ENCODE measurements around the gene RSAD2.

The RSAD2 gene

GRCh38 chr2:6879011-6879410 is 1.4 kb downstream of the RSAD2 start:
- H3K36me3 ChIP-seq (ENCODE audit: control insufficient read depth, insufficient read depth, low read length) = no peaks in the 10 kb centered on the region
- no peak overlapping the region for H3K4me3 ChIP-seq (ENCODE audit: insufficient read depth, low read depth, low read length, poor library complexity, severe bottlenecking)
- H3K4me1 ChIP-seq (ENCODE audit: control insufficient read depth, insufficient read depth, low read length, poor library complexity, severe bottlenecking) = peaks cover 22% of the 10 kb centered on the region
- H3K27me3 ChIP-seq (replicated peaks; ENCODE audit: control insufficient read depth, insufficient read depth, low read length, poor library complexity, severe bottlenecking) = no peaks in the 10 kb centered on the region
- H3K27ac ChIP-seq (ENCODE audit: insufficient read depth, low read length, poor library complexity, severe bottlenecking) = no peak overlapping the region
- H3K9me3 ChIP-seq (ENCODE audit: control insufficient read depth, low read length) = no peaks in the 10 kb centered on the region
- DNase-seq = no peak

- no peaks in the 10 kb centered on the region for H3K36me3 ChIP-seq (ENCODE audit: control insufficient read depth, insufficient read depth, low read length)
- H3K4me3 ChIP-seq (ENCODE audit: insufficient read depth, low read depth, low read length, poor library complexity, severe bottlenecking) = no peak overlapping the region
- no peak overlapping the region for H3K27ac ChIP-seq (ENCODE audit: insufficient read depth, low read length, poor library complexity, severe bottlenecking)
- H3K27me3 ChIP-seq (replicated peaks; ENCODE audit: control insufficient read depth, insufficient read depth, low read length, poor library complexity, severe bottlenecking) = no peaks in the 10 kb centered on the region
- H3K9me3 ChIP-seq (ENCODE audit: control insufficient read depth, low read length) = no peaks in the 10 kb centered on the region
- peaks cover 22% of the 10 kb centered on the region for H3K4me1 ChIP-seq (ENCODE audit: control insufficient read depth, insufficient read depth, low read length, poor library complexity, severe bottlenecking)
- DNase-seq = no peak
These were observed 2.7 kb downstream of the RSAD2 start for GRCh38 chr2:6880200-6880733.

- H3K4me3 ChIP-seq (ENCODE audit: insufficient read depth, low read depth, low read length, poor library complexity, severe bottlenecking) = no peak overlapping the region
These were observed 3.5 kb downstream of the RSAD2 start for GRCh38 chr2:6881046-6881445.

GRCh38 chr2:6881516-6881915 is 3.9 kb downstream of the RSAD2 start:
- Histone ChIP-seq H3K4me1 (ENCODE audit: control insufficient read depth, insufficient read depth, low read length, poor library complexity, severe bottlenecking) (peaks cover 22% of the 10 kb centered on the region), H3K27me3 (replicated peaks; ENCODE audit: control insufficient read depth, insufficient read depth, low read length, poor library complexity, severe bottlenecking) (no peaks in the 10 kb centered on the region), H3K9me3 (ENCODE audit: control insufficient read depth, low read length) (no peaks in the 10 kb centered on the region), H3K36me3 (ENCODE audit: control insufficient read depth, insufficient read depth, low read length) (no peaks in the 10 kb centered on the region), H3K4me3 (ENCODE audit: insufficient read depth, low read depth, low read length, poor library complexity, severe bottlenecking) (no peak overlapping the region), H3K27ac (ENCODE audit: insufficient read depth, low read length, poor library complexity, severe bottlenecking) (no peak overlapping the region)
- DNase-seq = no peak

More at GRCh38 chr2:6881046-6881445, 3.5 kb downstream of the RSAD2 start:
- Histone ChIP-seq H3K4me1 (ENCODE audit: control insufficient read depth, insufficient read depth, low read length, poor library complexity, severe bottlenecking) (peaks cover 22% of the 10 kb centered on the region), H3K27ac (ENCODE audit: insufficient read depth, low read length, poor library complexity, severe bottlenecking) (no peak overlapping the region), H3K9me3 (ENCODE audit: control insufficient read depth, low read length) (no peaks in the 10 kb centered on the region), H3K27me3 (replicated peaks; ENCODE audit: control insufficient read depth, insufficient read depth, low read length, poor library complexity, severe bottlenecking) (no peaks in the 10 kb centered on the region), H3K36me3 (ENCODE audit: control insufficient read depth, insufficient read depth, low read length) (no peaks in the 10 kb centered on the region)
- DNase-seq = no peak

GRCh38 chr2:6883448-6884122 is 6.0 kb downstream of the RSAD2 start:
- no peak overlapping the region for H3K4me3 ChIP-seq (ENCODE audit: insufficient read depth, low read depth, low read length, poor library complexity, severe bottlenecking)
- H3K27ac ChIP-seq (ENCODE audit: insufficient read depth, low read length, poor library complexity, severe bottlenecking) = no peak overlapping the region
- no peaks in the 10 kb centered on the region for H3K27me3 ChIP-seq (replicated peaks; ENCODE audit: control insufficient read depth, insufficient read depth, low read length, poor library complexity, severe bottlenecking)
- H3K4me1 ChIP-seq (ENCODE audit: control insufficient read depth, insufficient read depth, low read length, poor library complexity, severe bottlenecking) = peaks cover 11% of the 10 kb centered on the region
- DNase-seq = no peak
- peaks cover 9% of the 10 kb centered on the region for H3K36me3 ChIP-seq (ENCODE audit: control insufficient read depth, insufficient read depth, low read length)
- H3K9me3 ChIP-seq (ENCODE audit: control insufficient read depth, low read length) = no peaks in the 10 kb centered on the region

- H3K4me3 ChIP-seq (ENCODE audit: insufficient read depth, low read depth, low read length, poor library complexity, severe bottlenecking) = no peak overlapping the region
- no peak overlapping the region for H3K27ac ChIP-seq (ENCODE audit: insufficient read depth, low read length, poor library complexity, severe bottlenecking)
These were observed 8.0 kb downstream of the RSAD2 start for GRCh38 chr2:6885551-6885950.

GRCh38 chr2:6885968-6886367 is 8.4 kb downstream of the RSAD2 start:
- Histone ChIP-seq H3K4me1 (ENCODE audit: control insufficient read depth, insufficient read depth, low read length, poor library complexity, severe bottlenecking) (no peaks in the 10 kb centered on the region), H3K36me3 (ENCODE audit: control insufficient read depth, insufficient read depth, low read length) (peaks cover 9% of the 10 kb centered on the region), H3K9me3 (ENCODE audit: control insufficient read depth, low read length) (no peaks in the 10 kb centered on the region), H3K27ac (ENCODE audit: insufficient read depth, low read length, poor library complexity, severe bottlenecking) (no peak overlapping the region), H3K4me3 (ENCODE audit: insufficient read depth, low read depth, low read length, poor library complexity, severe bottlenecking) (no peak overlapping the region), H3K27me3 (replicated peaks; ENCODE audit: control insufficient read depth, insufficient read depth, low read length, poor library complexity, severe bottlenecking) (no peaks in the 10 kb centered on the region)
- no peak for DNase-seq

More at GRCh38 chr2:6885551-6885950, 8.0 kb downstream of the RSAD2 start:
- DNase-seq = no peak
- H3K36me3 ChIP-seq (ENCODE audit: control insufficient read depth, insufficient read depth, low read length) = peaks cover 9% of the 10 kb centered on the region
- no peaks in the 10 kb centered on the region for H3K27me3 ChIP-seq (replicated peaks; ENCODE audit: control insufficient read depth, insufficient read depth, low read length, poor library complexity, severe bottlenecking)
- H3K4me1 ChIP-seq (ENCODE audit: control insufficient read depth, insufficient read depth, low read length, poor library complexity, severe bottlenecking) = no peaks in the 10 kb centered on the region
- H3K9me3 ChIP-seq (ENCODE audit: control insufficient read depth, low read length) = no peaks in the 10 kb centered on the region

GRCh38 chr2:6887751-6888192 is 10.2 kb downstream of the RSAD2 start:
- no peak for DNase-seq
- Histone ChIP-seq H3K27ac (ENCODE audit: insufficient read depth, low read length, poor library complexity, severe bottlenecking) (no peak overlapping the region), H3K4me1 (ENCODE audit: control insufficient read depth, insufficient read depth, low read length, poor library complexity, severe bottlenecking) (no peaks in the 10 kb centered on the region), H3K4me3 (ENCODE audit: insufficient read depth, low read depth, low read length, poor library complexity, severe bottlenecking) (no peak overlapping the region), H3K27me3 (replicated peaks; ENCODE audit: control insufficient read depth, insufficient read depth, low read length, poor library complexity, severe bottlenecking) (no peaks in the 10 kb centered on the region), H3K9me3 (ENCODE audit: control insufficient read depth, low read length) (no peaks in the 10 kb centered on the region), H3K36me3 (ENCODE audit: control insufficient read depth, insufficient read depth, low read length) (peaks cover 9% of the 10 kb centered on the region)

- Histone ChIP-seq H3K36me3 (ENCODE audit: control insufficient read depth, insufficient read depth, low read length) (peaks cover 9% of the 10 kb centered on the region), H3K4me3 (ENCODE audit: insufficient read depth, low read depth, low read length, poor library complexity, severe bottlenecking) (no peak overlapping the region), H3K4me1 (ENCODE audit: control insufficient read depth, insufficient read depth, low read length, poor library complexity, severe bottlenecking) (no peaks in the 10 kb centered on the region), H3K9me3 (ENCODE audit: control insufficient read depth, low read length) (no peaks in the 10 kb centered on the region), H3K27ac (ENCODE audit: insufficient read depth, low read length, poor library complexity, severe bottlenecking) (no peak overlapping the region), H3K27me3 (replicated peaks; ENCODE audit: control insufficient read depth, insufficient read depth, low read length, poor library complexity, severe bottlenecking) (no peaks in the 10 kb centered on the region)
- DNase-seq = no peak
These were observed 11.1 kb downstream of the RSAD2 start for GRCh38 chr2:6888724-6889123.

- no peaks in the 10 kb centered on the region for H3K9me3 ChIP-seq (ENCODE audit: control insufficient read depth, low read length)
- H3K27me3 ChIP-seq (replicated peaks; ENCODE audit: control insufficient read depth, insufficient read depth, low read length, poor library complexity, severe bottlenecking) = no peaks in the 10 kb centered on the region
- no peak overlapping the region for H3K27ac ChIP-seq (ENCODE audit: insufficient read depth, low read length, poor library complexity, severe bottlenecking)
- H3K4me1 ChIP-seq (ENCODE audit: control insufficient read depth, insufficient read depth, low read length, poor library complexity, severe bottlenecking) = no peaks in the 10 kb centered on the region
- H3K36me3 ChIP-seq (ENCODE audit: control insufficient read depth, insufficient read depth, low read length) = no peaks in the 10 kb centered on the region
- DNase-seq = no peak
- no peak overlapping the region for H3K4me3 ChIP-seq (ENCODE audit: insufficient read depth, low read depth, low read length, poor library complexity, severe bottlenecking)
These were observed 16.4 kb downstream of the RSAD2 start for GRCh38 chr2:6893876-6894482.

All from effector memory CD4-positive, alpha-beta T cell (primary cell).